Ovary (tissue), 3 donors: ENCODE measurements around the gene NGEF.

Experiments
- CTCF ChIP-seq, 3 donors: fragments of 450-650 bp in 2 of 3; fragments of 200-600 bp in 1 of 3; IDR thresholded peaks; one replicate each; pipeline versions ENCODE4 v1.5.1 to v1.8.0; 2016 to 2022; ENCODE audit warnings: antibody characterized with exemption in 3 of 3, mild to moderate bottlenecking in 1 of 3
- POLR2A ChIP-seq: fragments of 450-650 bp; IDR thresholded peaks from one replicate; pipeline ENCODE4 v1.6.1; 2017; ENCODE audit warnings: antibody characterized with exemption, mild to moderate bottlenecking, moderate library complexity
- donor health status: DM: no; HTN: no; CAD: no.

DNA sequence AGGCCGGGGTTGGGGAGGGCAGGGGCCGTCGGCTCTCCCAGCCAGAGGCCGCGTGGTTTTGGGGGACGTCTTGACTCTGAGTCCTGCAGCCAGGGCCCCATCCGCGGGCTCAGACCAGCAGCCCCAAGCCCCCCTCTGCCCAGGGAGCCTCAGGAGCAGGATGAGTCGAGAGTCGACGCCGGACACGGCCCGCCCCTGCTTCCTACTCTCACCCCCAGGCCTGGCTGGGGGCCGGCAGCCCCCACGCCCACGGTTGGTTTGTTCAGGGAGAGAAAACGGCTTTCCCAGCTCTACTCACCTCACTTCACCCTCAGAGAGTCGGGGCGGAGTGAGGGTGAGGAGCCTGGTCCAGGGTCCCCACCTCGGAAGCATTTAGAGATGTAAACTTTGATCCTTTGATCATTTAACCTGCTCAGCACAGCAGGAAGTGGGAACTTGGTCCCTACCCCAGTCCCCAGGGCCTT lies 136.0 kb downstream of the NGEF start:
- TF ChIP-seq POLR2A (no peak), CTCF (IDR thresholded peaks at IDR 0.05) (no peak)
